ENCODE data around the gene CCL26. TPM values are rescaled to one million over a fixed set of nuclear protein-coding genes. Genes with fewer than 3 reads are reported as not detected.

Gene CCL26
- total and polyA plus RNA-seq, 2 experiments from 2014 or later, result 3.0 to 18.4 TPM

DNA sequence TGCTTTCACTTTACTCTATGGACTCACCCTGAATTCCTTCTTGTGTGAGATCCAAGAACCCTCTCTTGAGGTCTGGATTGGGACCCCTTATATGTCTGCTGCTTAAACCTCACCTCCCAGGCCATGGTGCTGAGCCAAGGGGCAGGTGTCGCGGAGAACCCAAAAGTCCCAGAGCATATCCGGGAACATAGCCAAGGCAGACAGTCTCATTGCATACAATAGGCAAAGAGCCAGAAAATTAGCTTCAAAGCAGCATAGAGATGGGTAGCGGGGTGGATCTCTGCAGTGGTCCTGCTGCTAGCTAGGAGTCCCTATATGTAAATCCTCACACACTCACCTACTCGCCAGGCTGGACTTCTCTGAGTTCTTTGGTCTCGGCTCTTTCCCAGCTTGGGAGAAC, 36.1 kb upstream of the CCL26 start:
- H3K9me3 Mint-ChIP-seq, result peaks cover 19% of the 10 kb centered on the region
- no peak for DNase-seq (ENCODE audit: low spot score)
- Histone ChIP-seq H3K4me3 (no peak overlapping the region), H4K20me1 (replicated peaks; ENCODE audit: insufficient read depth) (no peaks in the 10 kb centered on the region), H3F3A (replicated peaks; ENCODE audit: low read depth) (no peaks in the 10 kb centered on the region), H3K4me1 (ENCODE audit: insufficient read depth) (no peaks in the 10 kb centered on the region), H3K9me2 (ENCODE audit: insufficient read depth) (no peaks in the 10 kb centered on the region), H3K4me2 (no peak overlapping the region), H3K79me2 (replicated peaks; ENCODE audit: insufficient read depth) (no peaks in the 10 kb centered on the region), H2AFZ (no peak overlapping the region), H3K36me3 (ENCODE audit: insufficient read depth) (no peaks in the 10 kb centered on the region), H3K27ac (ENCODE audit: low read depth) (no peak overlapping the region), H3K27me3 (ENCODE audit: insufficient read depth) (no peaks in the 10 kb centered on the region)
- 0 out of 3 replicates have a peak, but pooled peaks cover 4% of the 10 kb centered on the region for H3K4me1 Mint-ChIP-seq
- peaks cover 8% of the 10 kb centered on the region for H3K36me3 Mint-ChIP-seq (ENCODE audit: low read depth)
- no peak for TF ChIP-seq JUNB (IDR thresholded peaks at IDR 0.05; ENCODE audit: unreplicated experiment)
- TF ChIP-seq, protein P1, sequence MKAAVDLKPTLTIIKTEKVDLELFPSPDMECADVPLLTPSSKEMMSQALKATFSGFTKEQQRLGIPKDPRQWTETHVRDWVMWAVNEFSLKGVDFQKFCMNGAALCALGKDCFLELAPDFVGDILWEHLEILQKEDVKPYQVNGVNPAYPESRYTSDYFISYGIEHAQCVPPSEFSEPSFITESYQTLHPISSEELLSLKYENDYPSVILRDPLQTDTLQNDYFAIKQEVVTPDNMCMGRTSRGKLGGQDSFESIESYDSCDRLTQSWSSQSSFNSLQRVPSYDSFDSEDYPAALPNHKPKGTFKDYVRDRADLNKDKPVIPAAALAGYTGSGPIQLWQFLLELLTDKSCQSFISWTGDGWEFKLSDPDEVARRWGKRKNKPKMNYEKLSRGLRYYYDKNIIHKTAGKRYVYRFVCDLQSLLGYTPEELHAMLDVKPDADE (IDR thresholded peaks at IDR 0.05), result no peak
- TF ChIP-seq, protein P2, sequence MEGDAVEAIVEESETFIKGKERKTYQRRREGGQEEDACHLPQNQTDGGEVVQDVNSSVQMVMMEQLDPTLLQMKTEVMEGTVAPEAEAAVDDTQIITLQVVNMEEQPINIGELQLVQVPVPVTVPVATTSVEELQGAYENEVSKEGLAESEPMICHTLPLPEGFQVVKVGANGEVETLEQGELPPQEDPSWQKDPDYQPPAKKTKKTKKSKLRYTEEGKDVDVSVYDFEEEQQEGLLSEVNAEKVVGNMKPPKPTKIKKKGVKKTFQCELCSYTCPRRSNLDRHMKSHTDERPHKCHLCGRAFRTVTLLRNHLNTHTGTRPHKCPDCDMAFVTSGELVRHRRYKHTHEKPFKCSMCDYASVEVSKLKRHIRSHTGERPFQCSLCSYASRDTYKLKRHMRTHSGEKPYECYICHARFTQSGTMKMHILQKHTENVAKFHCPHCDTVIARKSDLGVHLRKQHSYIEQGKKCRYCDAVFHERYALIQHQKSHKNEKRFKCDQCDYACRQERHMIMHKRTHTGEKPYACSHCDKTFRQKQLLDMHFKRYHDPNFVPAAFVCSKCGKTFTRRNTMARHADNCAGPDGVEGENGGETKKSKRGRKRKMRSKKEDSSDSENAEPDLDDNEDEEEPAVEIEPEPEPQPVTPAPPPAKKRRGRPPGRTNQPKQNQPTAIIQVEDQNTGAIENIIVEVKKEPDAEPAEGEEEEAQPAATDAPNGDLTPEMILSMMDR (conservative IDR thresholded peaks at IDR 0.05; ENCODE audit: low read depth in 2 of 2), result no peak
- no peak for TF ChIP-seq ZNF331 (CRISPR knock-in tag; IDR thresholded peaks at IDR 0.05; ENCODE audit: low read depth)
- TF ChIP-seq ZNF114 (CRISPR knock-in tag; IDR thresholded peaks at IDR 0.05), result no peak
- TF ChIP-seq NANOG (IDR thresholded peaks at IDR 0.05; ENCODE audit: borderline replicate concordance), result no peak
- TF ChIP-seq EZH2phosphoT487 (IDR thresholded peaks at IDR 0.05; ENCODE audit: unreplicated experiment), result no peak
- no peak for TF ChIP-seq STAT1 (IDR thresholded peaks at IDR 0.05; ENCODE audit: unreplicated experiment)
- no peak for TF ChIP-seq EZH2 (IDR thresholded peaks at IDR 0.05; ENCODE audit: low read depth, unreplicated experiment)
- H3K27ac Mint-ChIP-seq, result no peak overlapping the region
- H3K4me3 Mint-ChIP-seq, result no peak overlapping the region
- peaks cover 9% of the 10 kb centered on the region for H3K27me3 Mint-ChIP-seq (ENCODE audit: insufficient read depth, low read depth, poor library complexity)
- no peak for ATAC-seq

DNA sequence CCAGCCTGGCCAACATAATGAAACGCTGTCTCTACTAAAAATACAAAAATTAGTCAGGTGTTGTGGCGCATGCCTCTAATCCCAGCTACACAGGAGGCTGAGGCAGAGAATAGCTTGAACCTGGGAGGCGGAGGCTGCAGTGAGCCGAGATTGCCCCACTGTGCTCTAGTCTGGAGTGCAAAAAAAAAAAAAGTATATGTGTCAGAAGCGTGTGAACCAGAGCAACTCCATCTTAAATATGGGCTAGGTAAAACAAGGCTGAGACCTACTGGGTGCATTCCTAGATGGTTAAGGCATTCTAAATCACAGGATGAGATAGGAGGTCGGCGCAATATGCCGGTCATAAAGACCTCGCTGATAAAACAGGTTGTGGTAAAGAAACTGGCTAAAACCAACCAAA, 35.4 kb upstream of the CCL26 start:
- H4K20me1 ChIP-seq (replicated peaks; ENCODE audit: insufficient read depth), result no peaks in the 10 kb centered on the region
- no peak overlapping the region for H2AFZ ChIP-seq
- H3K27me3 ChIP-seq (ENCODE audit: insufficient read depth), result no peaks in the 10 kb centered on the region
- ATAC-seq (no peak), DNase-seq (ENCODE audit: low spot score) (no peak)
- Mint-ChIP-seq H3K9me3 (peaks cover 19% of the 10 kb centered on the region), H3K4me3 (no peak overlapping the region), H3K27me3 (ENCODE audit: insufficient read depth, low read depth, poor library complexity) (peaks cover 8% of the 10 kb centered on the region), H3K4me1 (0 out of 3 replicates have a peak, but pooled peaks cover 4% of the 10 kb centered on the region), H3K36me3 (ENCODE audit: low read depth) (peaks cover 8% of the 10 kb centered on the region), H3K27ac (no peak overlapping the region)
- no peak overlapping the region for H3K4me2 ChIP-seq
- no peak overlapping the region for H3K4me3 ChIP-seq
- H3K4me1 ChIP-seq (ENCODE audit: insufficient read depth), result no peaks in the 10 kb centered on the region
- H3K27ac ChIP-seq (ENCODE audit: low read depth), result no peak overlapping the region
- no peaks in the 10 kb centered on the region for H3K36me3 ChIP-seq (ENCODE audit: insufficient read depth)
- H3K79me2 ChIP-seq (replicated peaks; ENCODE audit: insufficient read depth), result no peaks in the 10 kb centered on the region
- H3K9me2 ChIP-seq (ENCODE audit: insufficient read depth), result no peaks in the 10 kb centered on the region
- H3F3A ChIP-seq (replicated peaks; ENCODE audit: low read depth), result no peaks in the 10 kb centered on the region
- TF ChIP-seq ZNF331 (CRISPR knock-in tag; IDR thresholded peaks at IDR 0.05; ENCODE audit: low read depth), result no peak
- TF ChIP-seq, protein P1 (IDR thresholded peaks at IDR 0.05), result no peak
- TF ChIP-seq, protein P3, sequence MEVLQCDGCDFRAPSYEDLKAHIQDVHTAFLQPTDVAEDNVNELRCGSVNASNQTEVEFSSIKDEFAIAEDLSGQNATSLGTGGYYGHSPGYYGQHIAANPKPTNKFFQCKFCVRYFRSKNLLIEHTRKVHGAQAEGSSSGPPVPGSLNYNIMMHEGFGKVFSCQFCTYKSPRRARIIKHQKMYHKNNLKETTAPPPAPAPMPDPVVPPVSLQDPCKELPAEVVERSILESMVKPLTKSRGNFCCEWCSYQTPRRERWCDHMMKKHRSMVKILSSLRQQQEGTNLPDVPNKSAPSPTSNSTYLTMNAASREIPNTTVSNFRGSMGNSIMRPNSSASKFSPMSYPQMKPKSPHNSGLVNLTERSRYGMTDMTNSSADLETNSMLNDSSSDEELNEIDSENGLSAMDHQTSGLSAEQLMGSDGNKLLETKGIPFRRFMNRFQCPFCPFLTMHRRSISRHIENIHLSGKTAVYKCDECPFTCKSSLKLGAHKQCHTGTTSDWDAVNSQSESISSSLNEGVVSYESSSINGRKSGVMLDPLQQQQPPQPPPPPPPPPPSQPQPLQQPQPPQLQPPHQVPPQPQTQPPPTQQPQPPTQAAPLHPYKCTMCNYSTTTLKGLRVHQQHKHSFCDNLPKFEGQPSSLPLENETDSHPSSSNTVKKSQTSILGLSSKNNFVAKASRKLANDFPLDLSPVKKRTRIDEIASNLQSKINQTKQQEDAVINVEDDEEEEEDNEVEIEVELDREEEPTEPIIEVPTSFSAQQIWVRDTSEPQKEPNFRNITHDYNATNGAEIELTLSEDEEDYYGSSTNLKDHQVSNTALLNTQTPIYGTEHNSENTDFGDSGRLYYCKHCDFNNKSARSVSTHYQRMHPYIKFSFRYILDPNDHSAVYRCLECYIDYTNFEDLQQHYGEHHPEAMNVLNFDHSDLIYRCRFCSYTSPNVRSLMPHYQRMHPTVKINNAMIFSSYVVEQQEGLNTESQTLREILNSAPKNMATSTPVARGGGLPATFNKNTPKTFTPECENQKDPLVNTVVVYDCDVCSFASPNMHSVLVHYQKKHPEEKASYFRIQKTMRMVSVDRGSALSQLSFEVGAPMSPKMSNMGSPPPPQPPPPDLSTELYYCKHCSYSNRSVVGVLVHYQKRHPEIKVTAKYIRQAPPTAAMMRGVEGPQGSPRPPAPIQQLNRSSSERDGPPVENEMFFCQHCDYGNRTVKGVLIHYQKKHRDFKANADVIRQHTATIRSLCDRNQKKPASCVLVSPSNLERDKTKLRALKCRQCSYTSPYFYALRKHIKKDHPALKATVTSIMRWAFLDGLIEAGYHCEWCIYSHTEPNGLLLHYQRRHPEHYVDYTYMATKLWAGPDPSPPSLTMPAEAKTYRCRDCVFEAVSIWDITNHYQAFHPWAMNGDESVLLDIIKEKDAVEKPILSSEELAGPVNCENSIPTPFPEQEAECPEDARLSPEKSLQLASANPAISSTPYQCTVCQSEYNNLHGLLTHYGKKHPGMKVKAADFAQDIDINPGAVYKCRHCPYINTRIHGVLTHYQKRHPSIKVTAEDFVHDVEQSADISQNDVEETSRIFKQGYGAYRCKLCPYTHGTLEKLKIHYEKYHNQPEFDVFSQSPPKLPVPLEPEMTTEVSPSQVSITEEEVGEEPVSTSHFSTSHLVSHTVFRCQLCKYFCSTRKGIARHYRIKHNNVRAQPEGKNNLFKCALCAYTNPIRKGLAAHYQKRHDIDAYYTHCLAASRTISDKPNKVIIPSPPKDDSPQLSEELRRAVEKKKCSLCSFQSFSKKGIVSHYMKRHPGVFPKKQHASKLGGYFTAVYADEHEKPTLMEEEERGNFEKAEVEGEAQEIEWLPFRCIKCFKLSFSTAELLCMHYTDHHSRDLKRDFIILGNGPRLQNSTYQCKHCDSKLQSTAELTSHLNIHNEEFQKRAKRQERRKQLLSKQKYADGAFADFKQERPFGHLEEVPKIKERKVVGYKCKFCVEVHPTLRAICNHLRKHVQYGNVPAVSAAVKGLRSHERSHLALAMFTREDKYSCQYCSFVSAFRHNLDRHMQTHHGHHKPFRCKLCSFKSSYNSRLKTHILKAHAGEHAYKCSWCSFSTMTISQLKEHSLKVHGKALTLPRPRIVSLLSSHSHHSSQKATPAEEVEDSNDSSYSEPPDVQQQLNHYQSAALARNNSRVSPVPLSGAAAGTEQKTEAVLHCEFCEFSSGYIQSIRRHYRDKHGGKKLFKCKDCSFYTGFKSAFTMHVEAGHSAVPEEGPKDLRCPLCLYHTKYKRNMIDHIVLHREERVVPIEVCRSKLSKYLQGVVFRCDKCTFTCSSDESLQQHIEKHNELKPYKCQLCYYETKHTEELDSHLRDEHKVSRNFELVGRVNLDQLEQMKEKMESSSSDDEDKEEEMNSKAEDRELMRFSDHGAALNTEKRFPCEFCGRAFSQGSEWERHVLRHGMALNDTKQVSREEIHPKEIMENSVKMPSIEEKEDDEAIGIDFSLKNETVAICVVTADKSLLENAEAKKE (CRISPR knock-in tag; IDR thresholded peaks at IDR 0.05), result no peak

Data from GM23338 (cell line).